Measurements from ENCODE around the gene NLRP5.

Gene NLRP5

GRCh38 chr19:56105090-56105701 is 118.6 kb downstream of the NLRP5 start (continued):
- TF ChIP-seq PATZ1 (tag by site-specific recombination; IDR thresholded peaks at IDR 0.05) (peak; percentile 39; the same call in 1 of the 2 replicates), ZBTB6 (tag by site-specific recombination; IDR thresholded peaks at IDR 0.05) (no peak), KLF7 (tag by site-specific recombination; IDR thresholded peaks at IDR 0.05; ENCODE audit: borderline replicate concordance) (no peak), YY1 (tag by site-specific recombination; IDR thresholded peaks at IDR 0.05) (no peak), ZNF423 (tag by site-specific recombination; IDR thresholded peaks at IDR 0.05) (no peak), ZNF544 (tag by site-specific recombination; IDR thresholded peaks at IDR 0.05) (no peak), ZNF701 (tag by site-specific recombination; IDR thresholded peaks at IDR 0.05) (no peak), ZNF416 (tag by site-specific recombination; IDR thresholded peaks at IDR 0.05) (no peak), ZNF24 (tag by site-specific recombination; IDR thresholded peaks at IDR 0.05) (no peak), HOXC10 (CRISPR knock-in tag; IDR thresholded peaks at IDR 0.05) (no peak), ZFHX2 (tag by site-specific recombination; conservative IDR thresholded peaks at IDR 0.05) (no peak), KLF16 (tag by site-specific recombination; IDR thresholded peaks at IDR 0.05) (no peak), HOXA7 (CRISPR knock-in tag; IDR thresholded peaks at IDR 0.05; ENCODE audit: borderline replicate concordance) (no peak), SP7 (tag by site-specific recombination; IDR thresholded peaks at IDR 0.05) (0 out of 2 replicates have a peak, but pooled peaks have one; percentile 45), ZNF658 (tag by site-specific recombination; IDR thresholded peaks at IDR 0.05) (no peak), BCL11B (tag by site-specific recombination; IDR thresholded peaks at IDR 0.05; ENCODE audit: low read depth) (no peak), ZNF146 (tag by site-specific recombination; IDR thresholded peaks at IDR 0.05) (no peak), ZNF777 (tag by site-specific recombination; IDR thresholded peaks at IDR 0.05; ENCODE audit: borderline replicate concordance) (no peak), ZNF664 (tag by site-specific recombination; IDR thresholded peaks at IDR 0.05) (no peak), ZNF18 (tag by site-specific recombination; IDR thresholded peaks at IDR 0.05) (no peak), SP2 (tag by site-specific recombination; IDR thresholded peaks at IDR 0.05) (no peak), INSM2 (tag by site-specific recombination; IDR thresholded peaks at IDR 0.05) (no peak), ZNF280D (tag by site-specific recombination; IDR thresholded peaks at IDR 0.05) (no peak), WT1 (tag by site-specific recombination; IDR thresholded peaks at IDR 0.05) (no peak), ZBTB48 (tag by site-specific recombination; IDR thresholded peaks at IDR 0.05) (no peak), SETDB1 (IDR thresholded peaks at IDR 0.05; ENCODE audit: insufficient read length, low read length) (no peak), ZNF404 (tag by site-specific recombination; IDR thresholded peaks at IDR 0.05) (no peak), ZXDB (tag by site-specific recombination; IDR thresholded peaks at IDR 0.05) (peak; percentile 44; the same call in 1 of the 2 replicates), KLF17 (tag by site-specific recombination; IDR thresholded peaks at IDR 0.05) (no peak), ZNF830 (tag by site-specific recombination; IDR thresholded peaks at IDR 0.05; ENCODE audit: low read depth) (no peak)
